ENCODE measurements around the gene SLC30A1. TPM values are rescaled to one million over a fixed set of nuclear protein-coding genes. Genes with fewer than 3 reads are reported as not detected.

SLC30A1 gene
- total and polyA plus RNA-seq, 2 of the 13 experiments (the other 11 are each of a cell fraction or from before 2014, with no cell fraction given): 5.9 to 24.4 TPM

DNA sequence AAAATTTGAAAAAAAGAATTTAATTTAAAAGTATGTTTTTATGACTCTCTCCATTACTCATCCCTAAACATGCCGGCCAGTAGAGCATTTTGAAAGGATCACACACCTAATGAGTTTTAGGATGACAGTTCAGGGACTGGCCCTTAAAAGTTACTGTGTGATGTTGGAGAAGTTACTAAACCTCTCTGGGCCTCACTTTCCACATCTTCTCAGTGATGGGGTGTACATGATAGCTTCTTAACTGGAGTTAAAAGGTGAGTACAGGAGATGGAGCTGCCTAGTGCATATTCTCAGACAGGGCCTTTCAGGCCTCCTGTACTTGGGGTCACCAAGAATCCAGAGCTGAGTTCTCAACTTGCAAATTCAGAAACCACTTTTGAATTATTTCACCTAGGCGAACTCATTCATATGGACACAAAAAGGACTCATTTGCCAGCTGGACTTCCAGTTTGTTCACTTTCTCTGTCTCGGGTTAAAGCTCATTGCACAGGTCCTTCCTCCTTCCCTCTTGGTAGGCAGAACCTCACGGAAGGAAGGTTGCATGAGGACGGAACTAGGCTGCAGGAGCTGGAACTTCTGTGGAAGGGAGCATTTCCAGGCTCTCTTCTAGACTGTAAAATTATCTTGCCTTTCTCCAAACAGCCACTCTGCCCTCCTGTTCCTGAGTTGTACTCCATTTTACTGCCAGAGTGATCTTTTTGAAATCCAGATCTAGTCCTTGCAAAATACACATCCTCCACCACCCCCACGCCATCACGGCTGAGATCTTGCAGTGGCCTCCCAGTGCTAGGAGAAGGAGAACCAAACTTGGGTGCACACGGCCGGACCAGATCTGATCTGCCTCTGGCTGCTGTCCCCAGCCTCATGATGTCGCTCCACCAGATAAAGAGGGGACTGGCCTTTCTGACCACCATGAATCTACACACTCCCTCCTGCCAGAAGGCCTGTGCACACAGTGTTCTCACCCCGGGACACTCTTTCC, 4.3 kb upstream of the SLC30A1 start:
- 45% methylated on average over 11 of the region's 11 CpGs for WGBS (ENCODE audit: low lambda C conversion rate)
- ChIA-PET POLR2A (interaction anchor here (1.5 kb wide), 1 partner anchor 20 kb away, joined by 5 read pairs; no protein-coding TSS in a partner anchor), CTCF (ENCODE audit: low intra/inter-chr PET ratio, low total read pairs) (no interaction called here)
- intact Hi-C loops (cut with micrococcal nuclease; ENCODE audit: unreplicated experiment): no loop called here
- TF ChIP-seq ZMYM3 (CRISPR knock-in tag; IDR thresholded peaks at IDR 0.05) (no peak; the same call in 1 of the 2 replicates), ZSCAN21 (CRISPR knock-in tag; IDR thresholded peaks at IDR 0.05; ENCODE audit: borderline replicate concordance) (no peak), SNAPC2 (CRISPR knock-in tag; IDR thresholded peaks at IDR 0.05) (0 out of 2 replicates have a peak, but pooled peaks have one; percentile 27), SRSF1 (optimal IDR thresholded peaks at IDR 0.05; ENCODE audit: low read depth, low read length) (no peak), ZNF768 (CRISPR knock-in tag; IDR thresholded peaks at IDR 0.05) (peak; percentile 78; the same call in 1 of the 2 replicates)
- TF ChIP-seq, protein P1, sequence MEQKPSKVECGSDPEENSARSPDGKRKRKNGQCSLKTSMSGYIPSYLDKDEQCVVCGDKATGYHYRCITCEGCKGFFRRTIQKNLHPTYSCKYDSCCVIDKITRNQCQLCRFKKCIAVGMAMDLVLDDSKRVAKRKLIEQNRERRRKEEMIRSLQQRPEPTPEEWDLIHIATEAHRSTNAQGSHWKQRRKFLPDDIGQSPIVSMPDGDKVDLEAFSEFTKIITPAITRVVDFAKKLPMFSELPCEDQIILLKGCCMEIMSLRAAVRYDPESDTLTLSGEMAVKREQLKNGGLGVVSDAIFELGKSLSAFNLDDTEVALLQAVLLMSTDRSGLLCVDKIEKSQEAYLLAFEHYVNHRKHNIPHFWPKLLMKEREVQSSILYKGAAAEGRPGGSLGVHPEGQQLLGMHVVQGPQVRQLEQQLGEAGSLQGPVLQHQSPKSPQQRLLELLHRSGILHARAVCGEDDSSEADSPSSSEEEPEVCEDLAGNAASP (CRISPR knock-in tag; IDR thresholded peaks at IDR 0.05; ENCODE audit: borderline replicate concordance): no peak
- TF ChIP-seq, protein P2, sequence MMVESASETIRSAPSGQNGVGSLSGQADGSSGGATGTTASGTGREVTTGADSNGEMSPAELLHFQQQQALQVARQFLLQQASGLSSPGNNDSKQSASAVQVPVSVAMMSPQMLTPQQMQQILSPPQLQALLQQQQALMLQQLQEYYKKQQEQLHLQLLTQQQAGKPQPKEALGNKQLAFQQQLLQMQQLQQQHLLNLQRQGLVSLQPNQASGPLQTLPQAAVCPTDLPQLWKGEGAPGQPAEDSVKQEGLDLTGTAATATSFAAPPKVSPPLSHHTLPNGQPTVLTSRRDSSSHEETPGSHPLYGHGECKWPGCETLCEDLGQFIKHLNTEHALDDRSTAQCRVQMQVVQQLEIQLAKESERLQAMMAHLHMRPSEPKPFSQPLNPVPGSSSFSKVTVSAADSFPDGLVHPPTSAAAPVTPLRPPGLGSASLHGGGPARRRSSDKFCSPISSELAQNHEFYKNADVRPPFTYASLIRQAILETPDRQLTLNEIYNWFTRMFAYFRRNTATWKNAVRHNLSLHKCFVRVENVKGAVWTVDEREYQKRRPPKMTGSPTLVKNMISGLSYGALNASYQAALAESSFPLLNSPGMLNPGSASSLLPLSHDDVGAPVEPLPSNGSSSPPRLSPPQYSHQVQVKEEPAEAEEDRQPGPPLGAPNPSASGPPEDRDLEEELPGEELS (CRISPR knock-in tag; IDR thresholded peaks at IDR 0.05): no peak
- TF ChIP-seq, protein P3, sequence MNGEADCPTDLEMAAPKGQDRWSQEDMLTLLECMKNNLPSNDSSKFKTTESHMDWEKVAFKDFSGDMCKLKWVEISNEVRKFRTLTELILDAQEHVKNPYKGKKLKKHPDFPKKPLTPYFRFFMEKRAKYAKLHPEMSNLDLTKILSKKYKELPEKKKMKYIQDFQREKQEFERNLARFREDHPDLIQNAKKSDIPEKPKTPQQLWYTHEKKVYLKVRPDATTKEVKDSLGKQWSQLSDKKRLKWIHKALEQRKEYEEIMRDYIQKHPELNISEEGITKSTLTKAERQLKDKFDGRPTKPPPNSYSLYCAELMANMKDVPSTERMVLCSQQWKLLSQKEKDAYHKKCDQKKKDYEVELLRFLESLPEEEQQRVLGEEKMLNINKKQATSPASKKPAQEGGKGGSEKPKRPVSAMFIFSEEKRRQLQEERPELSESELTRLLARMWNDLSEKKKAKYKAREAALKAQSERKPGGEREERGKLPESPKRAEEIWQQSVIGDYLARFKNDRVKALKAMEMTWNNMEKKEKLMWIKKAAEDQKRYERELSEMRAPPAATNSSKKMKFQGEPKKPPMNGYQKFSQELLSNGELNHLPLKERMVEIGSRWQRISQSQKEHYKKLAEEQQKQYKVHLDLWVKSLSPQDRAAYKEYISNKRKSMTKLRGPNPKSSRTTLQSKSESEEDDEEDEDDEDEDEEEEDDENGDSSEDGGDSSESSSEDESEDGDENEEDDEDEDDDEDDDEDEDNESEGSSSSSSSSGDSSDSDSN (CRISPR knock-in tag; IDR thresholded peaks at IDR 0.05): peak; percentile 28; the same call in 1 of the 2 replicates
- no peak overlapping the region for H2AFZ ChIP-seq (ENCODE audit: low read length)
- no TSS peak for BruUV-seq (replicated peaks)
- DNase-seq (ENCODE audit: low spot score) (no peak), FAIRE-seq (no peak), ATAC-seq (no peak)
- H3K9ac ChIP-seq (ENCODE audit: insufficient read depth, low read depth, low read length): peak overlapping the region; percentile 25; the same call in 1 of the 2 replicates
- H3K27me3 ChIP-seq (ENCODE audit: control insufficient read depth in 1 of 2, insufficient read depth in 2 of 2, low read length in 2 of 2): peaks cover 0 to 6% of the 10 kb centered on the region in 2 experiments; a peak in 2 of 5 replicates
- peak overlapping the region in 2 of 3 experiments; percentile 25 to 47; a peak in 3 of 6 replicates for H3K4me3 ChIP-seq (replicated peaks in 1 of 3; ENCODE audit: insufficient read depth in 1 of 3, low read depth in 2 of 3, low read length in 3 of 3)
- H4K20me1 ChIP-seq (ENCODE audit: insufficient read depth, low read length): no peaks in the 10 kb centered on the region
- in situ Hi-C loops (cut with HindIII; ENCODE audit: extremely low pct_ligation_motif_present, low pct_unique_long_range_greater_than_20kb): no loop called here
- peaks cover 46% of the 10 kb centered on the region for H3K4me1 ChIP-seq (ENCODE audit: insufficient read depth, low read length)
- H3K27ac ChIP-seq (ENCODE audit: extremely low read length, insufficient read depth, low read length): no peak overlapping the region
- H3K4me2 ChIP-seq (ENCODE audit: low read depth, low read length): peak overlapping the region; percentile 80
- peaks cover 5% of the 10 kb centered on the region for H3K79me2 ChIP-seq (ENCODE audit: insufficient read depth, low read length)
- no peaks in the 10 kb centered on the region for H3K9me3 ChIP-seq (ENCODE audit: low read length)
- no peaks in the 10 kb centered on the region for H3K36me3 ChIP-seq (replicated peaks in 1 of 2; ENCODE audit: control insufficient read depth in 1 of 2, insufficient read depth in 2 of 2, low read length in 2 of 2)

Measured in HepG2 (cell line).